Measurements from ENCODE around the gene RAMP2.

- no peak for TF ChIP-seq FOXA1 (IDR thresholded peaks at IDR 0.05)
- no peak for TF ChIP-seq SP1 (IDR thresholded peaks at IDR 0.05)
- no peak for TF ChIP-seq ZNF384 (IDR thresholded peaks at IDR 0.05)
- no peak for TF ChIP-seq FOXM1 (IDR thresholded peaks at IDR 0.05; ENCODE audit: borderline replicate concordance)
- no peak for TF ChIP-seq HDGF (IDR thresholded peaks at IDR 0.05; ENCODE audit: borderline replicate concordance)
- TF ChIP-seq TARDBP (IDR thresholded peaks at IDR 0.05): no peak
- TF ChIP-seq CTBP1 (IDR thresholded peaks at IDR 0.05; ENCODE audit: borderline replicate concordance): peak; percentile 94
- no peak for TF ChIP-seq BHLHE40 (IDR thresholded peaks at IDR 0.05; ENCODE audit: borderline replicate concordance)
- TF ChIP-seq ELF4 (IDR thresholded peaks at IDR 0.05): peak; percentile 91
- no peak for TF ChIP-seq SUZ12 (IDR thresholded peaks at IDR 0.05)
- TF ChIP-seq PKNOX1 (IDR thresholded peaks at IDR 0.05): no peak; the same call in 1 of the 2 replicates
- TF ChIP-seq NFRKB (IDR thresholded peaks at IDR 0.05): no peak
- no peak for TF ChIP-seq LEF1 (IDR thresholded peaks at IDR 0.05; ENCODE audit: borderline replicate concordance)
Measured at GRCh38 chr17:42773290-42774035, 12.4 kb downstream of the RAMP2 start, which contains the start of gene VPS25.
